ENCODE results near the gene WWOX. TPM values are rescaled to one million over a fixed set of nuclear protein-coding genes. Genes with fewer than 3 reads are reported as not detected.

WWOX gene
- total RNA-seq, 2 experiments from 2014 or later, result 15.9 to 18.1 TPM

GRCh38 chr16:78805556-78805955 is 706.1 kb downstream of the WWOX start:
- CTCF ChIA-PET, result no interaction called here
- POLR2A ChIA-PET, result no interaction called here

- POLR2A ChIA-PET, result no interaction called here
- CTCF ChIA-PET, result no interaction called here
Observed at GRCh38 chr16:78811247-78811646, 711.8 kb downstream of the WWOX start.

DNA sequence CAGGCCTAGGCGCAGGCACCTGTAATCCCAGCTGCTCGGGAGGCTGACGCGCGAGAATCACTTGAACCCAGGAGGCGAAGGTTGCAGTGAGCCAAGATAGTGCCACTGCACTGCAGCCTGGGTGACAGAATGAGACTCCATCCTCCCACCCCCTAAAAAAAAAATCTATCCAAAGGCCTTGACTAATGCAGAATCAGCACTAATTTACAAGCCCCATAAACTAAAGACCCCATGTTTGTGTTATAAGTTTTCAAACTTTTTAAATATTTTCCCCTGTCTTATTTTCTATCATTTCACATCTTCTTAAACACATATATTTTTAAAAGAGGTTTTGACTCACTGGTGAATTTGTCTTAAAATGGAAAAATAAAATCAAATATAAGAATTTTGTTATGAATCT is 713.1 kb downstream of the WWOX start:
- ChIA-PET CTCF (no interaction called here), POLR2A (no interaction called here)

DNA sequence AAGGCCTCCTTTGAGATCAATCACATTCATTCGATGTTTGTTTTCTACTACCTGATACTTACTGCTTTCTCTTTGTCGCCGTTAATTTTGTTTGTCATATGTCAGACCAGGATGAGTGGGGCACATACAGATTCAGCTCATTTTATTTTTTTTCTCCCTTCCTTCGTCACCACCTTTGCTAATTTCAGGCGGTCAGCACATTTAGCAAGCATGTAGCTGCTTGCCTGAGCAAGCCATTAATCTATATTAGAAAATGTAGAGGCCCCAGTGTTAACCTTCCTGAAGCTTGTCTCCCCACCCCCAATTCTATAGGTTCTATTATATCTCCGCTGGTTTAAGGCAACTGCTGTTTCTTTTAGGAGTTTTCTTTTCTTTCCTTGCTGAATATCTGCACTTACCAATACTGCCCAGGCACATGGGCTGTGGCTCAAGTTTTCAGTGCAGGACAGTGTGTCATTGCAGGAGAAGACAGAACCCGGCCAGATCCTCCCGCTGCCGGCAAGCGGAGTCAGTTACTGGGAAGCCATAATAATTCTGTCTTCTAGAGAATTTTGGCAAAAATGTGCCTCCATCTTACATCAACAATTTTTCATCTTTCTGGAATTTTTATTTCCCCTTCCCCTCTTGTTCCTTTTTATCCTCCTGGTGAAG is 714.3 kb downstream of the WWOX start:
- POLR2A ChIA-PET, result no interaction called here

GRCh38 chr16:78815713-78816112 is 716.3 kb downstream of the WWOX start:
- ChIA-PET CTCF (no interaction called here), POLR2A (interaction anchor here (0.6 kb wide), 1 partner anchor 10 kb away, joined by 4 read pairs; no protein-coding TSS in a partner anchor)

More for the DNA sequence above, 714.3 kb downstream of the WWOX start:
- CTCF ChIA-PET, result no interaction called here

DNA sequence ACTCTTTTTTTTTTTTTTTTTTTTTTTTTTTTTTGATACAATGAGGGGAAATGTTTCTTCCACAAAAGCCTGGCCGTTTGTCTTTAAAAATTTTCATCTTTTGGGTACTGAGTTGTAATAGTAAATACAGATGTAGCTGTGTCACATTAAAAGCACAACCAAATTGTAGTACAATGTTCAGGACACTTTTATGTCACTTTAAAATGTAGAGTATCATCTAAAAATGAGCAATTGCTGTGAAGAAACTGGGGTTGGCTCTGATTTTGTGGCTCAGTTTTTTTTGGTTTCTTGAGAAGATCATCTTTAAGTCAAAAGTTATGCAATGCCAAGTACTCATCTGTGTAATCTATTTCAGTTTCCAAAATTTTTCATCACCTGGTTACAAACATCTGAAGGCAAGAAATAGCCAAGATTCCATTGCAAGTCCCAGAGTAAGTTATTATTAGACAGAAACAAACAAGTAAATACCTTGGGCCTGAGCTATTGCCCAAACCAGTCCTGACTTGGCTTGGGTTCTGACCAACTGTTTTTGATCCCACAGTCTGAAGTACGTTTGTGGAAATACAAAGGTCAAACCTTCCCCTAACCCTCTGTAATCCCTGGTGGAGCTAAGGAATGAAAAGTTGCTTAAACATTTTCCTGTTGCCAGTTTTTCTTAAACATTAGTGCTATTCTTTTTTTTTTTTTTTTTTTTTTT is 717.2 kb downstream of the WWOX start:
- ChIA-PET CTCF (no interaction called here), POLR2A (no interaction called here)

GRCh38 chr16:78817200-78817739 is 717.8 kb downstream of the WWOX start:
- ChIA-PET CTCF (no interaction called here), POLR2A (no interaction called here)

DNA sequence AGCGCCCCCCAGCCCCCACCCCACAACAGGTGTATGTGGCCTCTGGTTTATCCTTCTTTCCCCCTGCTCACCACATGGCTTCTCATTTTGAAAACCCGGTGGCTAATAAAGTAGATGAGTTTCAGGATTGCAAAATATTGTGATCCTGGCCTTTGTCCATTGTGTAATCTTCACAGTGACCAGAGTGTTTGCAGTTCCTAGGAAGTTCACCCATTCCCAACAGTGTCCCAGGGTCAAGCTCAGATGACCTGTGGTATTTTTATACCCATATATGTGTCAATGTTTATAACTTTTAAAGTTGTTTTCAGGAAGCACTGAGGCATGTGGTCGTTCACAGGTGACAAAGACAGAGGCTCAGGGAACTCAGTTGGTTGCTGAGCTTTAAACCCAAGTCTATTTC is 721.9 kb downstream of the WWOX start:
- POLR2A ChIA-PET, result no interaction called here
- CTCF ChIA-PET, result no interaction called here

DNA sequence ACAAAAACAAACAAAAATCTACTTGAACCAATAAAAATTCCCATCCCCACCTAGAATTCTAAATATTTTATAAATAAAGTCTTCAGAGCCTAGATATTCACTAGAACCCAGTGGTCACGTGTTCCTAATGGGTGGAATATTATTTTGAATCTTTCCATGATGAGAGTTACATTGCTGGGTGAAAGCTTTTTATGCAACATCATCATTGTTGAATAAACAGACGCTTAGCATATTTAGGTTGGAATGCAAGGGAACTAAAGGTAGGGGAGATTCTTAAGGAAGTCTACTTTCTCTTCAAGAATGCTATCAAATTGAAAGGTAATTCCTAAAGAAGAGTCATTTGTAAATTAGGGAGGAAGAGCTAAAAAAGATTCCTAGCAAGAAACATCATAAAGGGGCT is 723.1 kb downstream of the WWOX start:
- POLR2A ChIA-PET, result no interaction called here
- CTCF ChIA-PET, result no interaction called here

GRCh38 chr16:78823027-78823426 is 723.6 kb downstream of the WWOX start:
- CTCF ChIA-PET, result no interaction called here
- POLR2A ChIA-PET, result no interaction called here

GRCh38 chr16:78829280-78829679 is 729.8 kb downstream of the WWOX start:
- ChIA-PET CTCF (no interaction called here), POLR2A (no interaction called here)

DNA sequence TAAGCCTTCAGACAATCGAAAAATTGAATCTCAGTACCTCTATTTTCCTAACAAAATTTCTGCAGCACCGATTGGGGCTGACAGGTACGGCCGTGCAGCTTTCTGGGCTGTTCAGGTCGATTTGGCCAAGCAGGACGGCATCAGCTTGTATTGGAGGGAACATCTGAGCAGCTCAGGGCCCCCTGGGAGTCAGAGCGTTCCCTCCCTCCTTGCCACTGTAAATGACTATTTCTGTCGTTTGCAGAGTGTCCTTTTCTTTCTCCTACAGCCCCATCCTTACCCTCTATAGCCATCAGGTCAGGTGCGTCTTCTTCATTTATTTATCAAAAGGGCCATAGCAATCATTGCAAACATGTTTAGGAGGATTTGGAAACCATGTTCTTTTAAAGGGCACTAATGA is 731.1 kb downstream of the WWOX start:
- ChIA-PET CTCF (interaction anchor here (1.1 kb wide), 1 partner anchor 61 kb away, joined by 3 read pairs; no protein-coding TSS in a partner anchor), POLR2A (no interaction called here)

- CTCF ChIA-PET, result no interaction called here
- POLR2A ChIA-PET, result no interaction called here
Observed at GRCh38 chr16:78832100-78832499, 732.6 kb downstream of the WWOX start.

DNA sequence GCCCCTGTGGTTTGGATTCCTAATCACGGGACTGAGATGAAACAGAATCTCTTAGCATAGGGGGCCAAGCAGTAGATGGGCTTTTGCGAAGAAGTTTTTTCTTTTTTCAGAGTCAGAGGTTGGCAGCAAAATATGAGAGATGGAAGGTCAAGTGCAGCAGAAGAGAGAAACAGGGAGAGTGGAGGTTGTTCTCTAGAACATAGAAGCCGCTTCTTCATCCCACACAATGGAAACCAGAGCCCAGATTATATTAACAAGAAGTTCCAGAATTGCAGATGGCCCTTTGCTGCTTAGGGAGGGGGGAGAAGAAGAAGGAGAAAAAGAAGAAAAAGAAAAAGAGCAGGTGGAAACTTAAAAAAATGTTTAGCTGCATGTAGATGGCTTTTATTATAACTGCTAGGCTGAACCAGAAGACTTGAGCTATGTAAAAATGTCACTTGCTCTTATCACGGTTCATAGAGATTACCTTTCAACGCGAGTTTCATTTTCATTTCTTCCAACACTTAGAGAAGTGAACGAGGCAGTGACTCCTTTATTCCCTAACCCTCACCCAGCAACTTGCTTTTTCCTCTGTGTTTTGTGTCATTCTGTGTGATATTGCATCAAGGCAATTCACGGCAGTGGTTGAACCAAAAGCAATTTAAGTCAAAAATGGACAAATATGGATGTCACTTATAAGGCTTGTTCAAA is 737.5 kb downstream of the WWOX start:
- CTCF ChIA-PET, result no interaction called here
- POLR2A ChIA-PET, result no interaction called here

- CTCF ChIA-PET, result no interaction called here
Observed at GRCh38 chr16:78837706-78838105, 738.3 kb downstream of the WWOX start.

GRCh38 chr16:78838276-78838675 is 738.8 kb downstream of the WWOX start:
- ChIA-PET CTCF (no interaction called here), POLR2A (no interaction called here)

More at GRCh38 chr16:78837706-78838105, 738.3 kb downstream of the WWOX start:
- POLR2A ChIA-PET, result interaction anchor here (0.5 kb wide), 1 partner anchor 70 kb away, joined by 5 read pairs; no protein-coding TSS in a partner anchor

- POLR2A ChIA-PET, result no interaction called here
- CTCF ChIA-PET, result no interaction called here
Observed at GRCh38 chr16:78842950-78843349, 743.5 kb downstream of the WWOX start.

GRCh38 chr16:78843978-78844377 is 744.5 kb downstream of the WWOX start:
- POLR2A ChIA-PET, result no interaction called here

GRCh38 chr16:78844682-78845081 is 745.2 kb downstream of the WWOX start:
- CTCF ChIA-PET, result no interaction called here
- POLR2A ChIA-PET, result no interaction called here

More at GRCh38 chr16:78843978-78844377, 744.5 kb downstream of the WWOX start:
- CTCF ChIA-PET, result no interaction called here

DNA sequence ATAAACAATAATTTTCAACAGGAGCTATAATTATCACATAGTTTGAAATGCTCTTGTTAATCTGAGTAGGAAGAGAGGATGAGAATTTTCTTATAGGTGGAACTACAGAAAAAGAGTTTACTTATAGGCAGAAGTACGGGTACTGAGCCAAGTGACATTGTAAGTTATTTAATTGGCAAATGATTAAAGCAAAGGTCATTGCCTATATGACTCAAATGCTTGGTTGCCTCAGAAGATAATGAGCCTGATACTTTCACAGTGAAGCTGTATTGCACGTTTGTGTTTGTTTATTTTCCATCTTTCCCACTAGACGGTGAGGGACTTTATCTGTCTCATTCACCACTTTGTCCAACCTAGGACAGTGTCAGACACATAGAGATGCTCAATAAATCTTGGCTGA is 751.8 kb downstream of the WWOX start:
- ChIA-PET POLR2A (no interaction called here), CTCF (no interaction called here)

DNA sequence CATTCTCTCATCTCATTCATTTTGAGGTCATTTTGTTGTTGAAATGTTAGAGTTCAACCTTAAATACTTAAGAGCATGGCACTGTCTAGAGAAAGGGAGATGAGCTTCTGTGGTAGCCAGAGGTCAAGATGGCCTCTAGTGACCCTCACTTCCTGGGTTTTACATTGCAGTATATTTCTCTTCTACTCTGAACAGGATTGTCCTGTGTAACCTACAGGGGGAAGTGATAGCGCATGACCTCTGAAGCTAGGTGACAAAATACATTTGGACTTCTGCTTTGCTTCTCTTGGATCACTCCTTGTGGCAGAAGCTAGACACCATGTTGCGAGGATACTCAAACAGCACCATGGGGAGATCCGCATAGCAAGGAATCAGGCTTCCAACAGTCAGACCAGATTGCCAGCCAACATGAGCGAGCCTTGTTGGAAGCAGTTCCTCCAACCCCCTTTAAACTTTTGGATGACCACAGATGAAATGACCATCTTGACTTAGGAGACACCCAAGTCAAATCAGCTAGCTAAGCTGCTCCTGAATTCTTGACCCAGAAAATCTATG is 752.7 kb downstream of the WWOX start:
- CTCF ChIA-PET, result no interaction called here
- POLR2A ChIA-PET, result no interaction called here
